MV-4-11 (cell line): ENCODE data around the gene OLFML2A.

Experiments used
- DNase-seq: peaks from one replicate; lab custom pipeline; 2025; lab: John Stamatoyannopoulos, UW

The OLFML2A gene

GRCh38 chr9:124797343-124798103 lies 20.6 kb downstream of the OLFML2A start:
- DNase-seq: no peak

DNA sequence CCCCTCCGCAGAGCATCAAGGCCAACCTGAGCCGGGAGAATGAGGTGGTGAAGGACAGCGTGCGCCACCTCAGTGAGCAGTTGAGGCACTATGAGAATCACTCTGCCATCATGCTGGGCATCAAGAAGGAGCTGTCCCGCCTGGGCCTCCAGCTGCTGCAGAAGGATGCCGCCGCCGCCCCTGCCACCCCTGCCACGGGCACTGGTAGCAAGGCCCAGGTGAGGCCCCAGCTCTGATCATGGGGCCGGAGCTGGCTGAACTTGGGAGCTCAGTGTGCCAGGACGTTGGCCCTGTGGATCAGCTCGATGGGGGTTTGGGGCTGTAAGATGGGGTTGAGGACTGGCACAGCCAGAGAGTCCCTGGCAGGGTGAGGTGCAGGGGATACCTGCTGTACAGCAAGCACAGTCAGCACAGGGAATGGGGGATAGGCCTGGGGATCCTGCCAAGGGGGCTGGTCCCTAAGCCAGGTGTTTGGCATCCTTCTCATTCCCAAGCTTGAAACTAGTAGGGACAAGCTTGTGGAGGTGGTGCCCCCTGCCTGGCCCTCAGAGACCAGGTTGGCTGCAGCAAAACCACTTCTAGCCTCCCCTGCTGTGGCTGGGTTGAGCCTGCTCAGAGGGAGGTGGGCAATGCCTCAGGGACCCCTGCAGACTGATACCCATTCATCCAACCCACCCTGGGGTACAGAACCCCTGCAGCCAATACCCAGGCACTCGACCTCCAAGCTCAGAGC lies 22.5 kb downstream of the OLFML2A start:
- no peak for DNase-seq

- DNase-seq: peak; percentile 80
Observed at GRCh38 chr9:124800306-124801259, 23.6 kb downstream of the OLFML2A start.

- no peak for DNase-seq
Observed at GRCh38 chr9:124801356-124801755, 24.4 kb downstream of the OLFML2A start.

GRCh38 chr9:124802426-124802825 lies 25.5 kb downstream of the OLFML2A start:
- no peak for DNase-seq

DNA sequence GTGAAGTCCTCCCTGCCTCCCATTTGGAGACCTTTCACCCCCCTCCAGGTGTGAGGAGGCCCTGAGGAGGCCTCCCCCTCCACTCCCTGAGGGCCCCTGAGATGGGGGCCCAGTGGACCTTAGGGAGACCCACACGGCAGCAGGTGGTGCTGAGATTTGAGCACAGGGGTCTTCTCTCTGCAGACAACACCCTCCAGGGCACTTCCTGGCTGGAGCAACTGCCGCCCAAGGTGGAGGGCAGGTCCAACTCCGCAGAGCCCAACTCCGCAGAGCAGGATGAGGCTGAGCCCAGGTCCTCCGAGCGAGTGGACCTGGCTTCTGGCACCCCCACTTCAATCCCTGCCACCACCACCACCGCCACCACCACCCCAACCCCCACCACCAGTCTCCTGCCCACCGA lies 27.0 kb downstream of the OLFML2A start:
- DNase-seq: no peak

- DNase-seq: no peak
Observed at GRCh38 chr9:124805186-124805585, 28.3 kb downstream of the OLFML2A start.

- no peak for DNase-seq
Observed at GRCh38 chr9:124808246-124808956, 31.5 kb downstream of the OLFML2A start.

DNA sequence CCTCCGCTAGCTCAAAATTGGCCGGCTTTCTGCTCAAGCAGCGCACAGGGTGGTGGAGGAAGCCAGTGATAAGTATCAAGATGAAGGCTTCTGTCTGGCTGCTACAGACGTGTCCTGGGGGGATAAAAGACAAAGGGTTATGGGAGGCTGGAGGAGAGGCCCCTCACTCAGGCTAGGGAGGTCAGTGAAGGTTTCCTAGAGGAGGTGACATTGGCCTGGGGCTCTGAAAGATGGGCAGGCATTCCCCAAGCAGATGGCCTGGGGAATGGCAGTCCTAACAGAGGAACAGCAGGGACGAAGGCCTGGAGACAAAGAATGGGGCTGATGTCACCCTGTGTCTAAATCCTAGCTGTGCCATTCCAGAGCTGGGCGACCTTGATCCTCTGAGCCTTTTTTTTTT lies 32.3 kb downstream of the OLFML2A start:
- no peak for DNase-seq

DNA sequence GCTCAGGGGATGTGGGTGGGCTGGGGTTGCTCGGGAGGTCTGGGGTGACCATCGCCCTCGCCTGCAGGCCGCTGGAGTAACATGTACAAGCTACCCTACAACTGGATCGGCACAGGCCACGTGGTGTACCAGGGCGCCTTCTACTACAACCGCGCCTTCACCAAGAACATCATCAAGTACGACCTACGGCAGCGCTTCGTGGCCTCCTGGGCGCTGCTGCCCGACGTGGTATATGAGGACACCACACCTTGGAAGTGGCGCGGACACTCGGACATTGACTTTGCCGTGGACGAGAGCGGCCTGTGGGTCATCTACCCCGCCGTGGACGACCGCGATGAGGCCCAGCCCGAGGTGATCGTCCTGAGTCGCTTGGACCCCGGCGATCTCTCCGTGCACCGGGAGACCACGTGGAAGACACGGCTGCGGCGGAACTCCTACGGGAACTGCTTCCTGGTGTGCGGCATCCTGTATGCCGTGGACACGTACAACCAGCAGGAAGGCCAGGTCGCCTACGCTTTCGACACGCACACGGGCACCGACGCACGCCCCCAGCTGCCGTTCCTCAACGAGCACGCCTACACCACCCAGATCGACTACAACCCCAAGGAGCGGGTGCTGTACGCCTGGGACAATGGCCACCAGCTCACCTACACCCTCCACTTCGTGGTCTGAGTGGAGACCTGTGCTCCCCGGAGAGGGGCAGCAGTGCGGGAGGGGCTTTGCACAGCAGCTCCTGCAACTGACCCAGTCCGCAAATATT lies 33.0 kb downstream of the OLFML2A start:
- no peak for DNase-seq

- DNase-seq: no peak
Observed at GRCh38 chr9:124810663-124811355, 33.9 kb downstream of the OLFML2A start.

GRCh38 chr9:124812441-124812876 lies 35.5 kb downstream of the OLFML2A start:
- peak; percentile 55 for DNase-seq

- no peak for DNase-seq
Observed at GRCh38 chr9:124813041-124813440, 36.1 kb downstream of the OLFML2A start.

GRCh38 chr9:124813501-124814163 lies 36.7 kb downstream of the OLFML2A start:
- DNase-seq: no peak

GRCh38 chr9:124814164-124814535 lies 37.2 kb downstream of the OLFML2A start:
- no peak for DNase-seq

GRCh38 chr9:124815601-124816000 lies 38.7 kb downstream of the OLFML2A start:
- no peak for DNase-seq

- peak; percentile 32 for DNase-seq
Observed at GRCh38 chr9:124818431-124819281, 41.7 kb downstream of the OLFML2A start.

DNA sequence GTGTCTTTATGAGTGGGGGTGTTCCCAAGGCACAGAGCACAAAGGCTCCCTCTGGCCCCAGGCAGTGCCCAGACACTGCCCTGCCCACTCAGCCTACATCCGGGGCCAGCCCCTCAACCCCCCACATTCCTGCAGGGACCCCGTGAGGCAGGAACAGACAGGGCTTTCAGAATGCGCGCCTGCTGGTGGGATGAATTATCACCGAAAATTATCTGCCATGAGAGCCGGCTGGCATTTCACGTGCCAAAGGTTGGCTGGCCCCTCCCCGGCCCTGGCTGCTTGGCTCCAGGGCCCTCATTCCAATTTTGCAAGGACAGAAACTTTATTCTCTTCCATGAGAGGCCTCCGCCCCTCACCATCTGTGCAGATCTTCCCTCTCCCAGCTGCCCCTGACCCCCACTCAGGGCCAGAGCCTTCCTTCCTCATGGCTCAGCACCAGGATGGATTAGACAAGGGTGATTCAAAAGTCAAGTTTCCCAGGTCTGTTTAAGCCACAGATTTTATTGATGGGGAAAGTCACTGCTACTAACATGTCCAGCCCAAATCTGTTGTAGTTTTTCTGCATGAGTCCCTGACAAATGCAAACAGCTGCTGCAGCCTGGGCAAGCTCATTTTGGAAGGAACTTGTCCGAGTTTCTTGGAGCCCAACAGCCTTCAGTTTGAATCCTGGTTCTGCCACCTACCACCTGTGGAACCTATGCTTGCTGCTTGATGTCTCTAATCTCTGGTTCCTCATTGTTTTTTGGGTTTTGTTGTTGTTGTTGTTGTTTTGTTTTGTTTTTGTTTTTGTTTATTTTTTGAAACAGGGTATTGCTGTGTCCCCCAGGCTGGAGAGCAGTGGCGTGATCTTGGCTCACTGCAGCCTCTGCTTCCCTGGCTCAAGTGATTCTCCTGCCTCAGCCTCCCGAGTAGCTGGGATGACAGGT lies 44.0 kb downstream of the OLFML2A start:
- no peak for DNase-seq
